Natural killer cell (primary cell): ENCODE results near the gene ZDHHC3. TPM values are rescaled to one million over a fixed set of nuclear protein-coding genes. Genes with fewer than 3 reads are reported as not detected.

Experiments
- ATAC-seq, 3 donors: fragments of 150-1000 bp in 2 of 3; fragments of 200-7000 bp in 1 of 3; cut with Tn5 transposase; 1 replicate in 1 of 3; 2 replicates in 2 of 3; pipeline ENCODE4 v1.10.0; 2021; ENCODE audit warnings: mild to moderate bottlenecking in 2 of 3, moderate library complexity in 2 of 3
- DNase-seq, 2 donors: peaks; one replicate each; pipeline versions ENCODE4 v3.0.0 to v3.0.0-alpha.2; 2013 to 2021; ENCODE audit warnings: mixed read lengths in 1 of 2
- H3K27ac ChIP-seq: one replicate; pipeline ENCODE4 v1.5.1; 2013; ENCODE audit warnings: mild to moderate bottlenecking, low read length
- H3K27me3 ChIP-seq: one replicate; pipeline ENCODE4 v1.6.1; 2013; ENCODE audit warnings: low read length; ENCODE audit not compliant: control insufficient read depth, insufficient read depth
- H3K36me3 ChIP-seq: one replicate; pipeline ENCODE4 v1.6.1; 2013; ENCODE audit warnings: low read length; ENCODE audit not compliant: control insufficient read depth, insufficient read depth
- H3K4me1 ChIP-seq: one replicate; pipeline ENCODE4 v1.6.1; 2013; ENCODE audit warnings: low read length; ENCODE audit not compliant: control insufficient read depth, insufficient read depth
- H3K4me3 ChIP-seq: one replicate; pipeline ENCODE4 v1.5.1; 2013; ENCODE audit warnings: low read length
- H3K9me3 ChIP-seq: one replicate; pipeline ENCODE4 v1.6.1; 2013; ENCODE audit warnings: low read length; ENCODE audit not compliant: control insufficient read depth, insufficient read depth
- H3K27ac Mint-ChIP-seq, 2 donors: one replicate each; pipeline ENCODE4 v1.8.0; 2022; ENCODE audit warnings: mild to moderate bottlenecking in 2 of 2, mixed read lengths in 2 of 2, moderate library complexity in 1 of 2
- H3K27me3 Mint-ChIP-seq, 2 donors: one replicate each; pipeline ENCODE4 v1.8.0; 2022; ENCODE audit warnings: low read depth in 2 of 2, mixed read lengths in 2 of 2
- H3K36me3 Mint-ChIP-seq: one replicate; pipeline ENCODE4 v1.8.0; 2022; ENCODE audit warnings: mixed read lengths
- H3K4me1 Mint-ChIP-seq, 2 donors: one replicate each; pipeline ENCODE4 v1.8.0; 2022; ENCODE audit warnings: mixed read lengths in 2 of 2
- H3K4me3 Mint-ChIP-seq: one replicate; pipeline ENCODE4 v1.8.0; 2022; ENCODE audit warnings: mild to moderate bottlenecking, moderate library complexity, mixed read lengths
- H3K9me3 Mint-ChIP-seq, 2 donors: one replicate each; pipeline ENCODE4 v1.8.0; 2022; ENCODE audit warnings: mixed read lengths in 2 of 2
- WGBS: methylation state at CpG from one replicate; pipeline ENCODE4 v1.1.7; 2013; ENCODE audit warnings: missing lambda C conversion rate; ENCODE audit not compliant: insufficient coverage; 5-methylcytosine and 5-hydroxymethylcytosine counted together
- intact Hi-C: fragments of 100-400 bp; cut with micrococcal nuclease; formaldehyde crosslinking; loops from one replicate; pipeline ENCODE4 v1.14.2; 2022
- total RNA-seq, 4 donors: library from RNA; stranded (reverse); fragments of 120-200 nt in 1 of 4; gene quantifications; one replicate each; pipeline versions ENCODE4 v1.2.3 to v1.2.4, GENCODE V29; 2013 to 2022
- TF ChIP-seq, protein P1 (sequence below): fragments of 200-600 bp; IDR thresholded peaks from one replicate; pipeline ENCODE4 v1.8.0; 2022; ENCODE audit warnings: antibody characterized with exemption

The ZDHHC3 gene
- total RNA-seq, 3 donors from 2014 or later (not counting 1 experiment from before 2014, with no cell fraction given), result 62.3 to 100.0 (median 78.6) TPM

- 76% methylated on average over 7 of the region's 7 CpGs for WGBS
- Mint-ChIP-seq H3K27me3 (peaks cover 12 to 16% of the 10 kb centered on the region in 2 donors), H3K4me3 (no peak overlapping the region), H3K36me3 (no peaks in the 10 kb centered on the region), H3K4me1 (no peaks in the 10 kb centered on the region), H3K9me3 (no peaks in the 10 kb centered on the region), H3K27ac (no peak overlapping the region)
- Histone ChIP-seq H3K4me3 (no peak overlapping the region), H3K27me3 (peaks cover 4% of the 10 kb centered on the region), H3K27ac (no peak overlapping the region), H3K36me3 (no peaks in the 10 kb centered on the region), H3K9me3 (no peaks in the 10 kb centered on the region), H3K4me1 (no peaks in the 10 kb centered on the region)
- intact Hi-C loops, result no loop called here
- ATAC-seq, result no peak
- no peak for DNase-seq
- TF ChIP-seq, protein P1, sequence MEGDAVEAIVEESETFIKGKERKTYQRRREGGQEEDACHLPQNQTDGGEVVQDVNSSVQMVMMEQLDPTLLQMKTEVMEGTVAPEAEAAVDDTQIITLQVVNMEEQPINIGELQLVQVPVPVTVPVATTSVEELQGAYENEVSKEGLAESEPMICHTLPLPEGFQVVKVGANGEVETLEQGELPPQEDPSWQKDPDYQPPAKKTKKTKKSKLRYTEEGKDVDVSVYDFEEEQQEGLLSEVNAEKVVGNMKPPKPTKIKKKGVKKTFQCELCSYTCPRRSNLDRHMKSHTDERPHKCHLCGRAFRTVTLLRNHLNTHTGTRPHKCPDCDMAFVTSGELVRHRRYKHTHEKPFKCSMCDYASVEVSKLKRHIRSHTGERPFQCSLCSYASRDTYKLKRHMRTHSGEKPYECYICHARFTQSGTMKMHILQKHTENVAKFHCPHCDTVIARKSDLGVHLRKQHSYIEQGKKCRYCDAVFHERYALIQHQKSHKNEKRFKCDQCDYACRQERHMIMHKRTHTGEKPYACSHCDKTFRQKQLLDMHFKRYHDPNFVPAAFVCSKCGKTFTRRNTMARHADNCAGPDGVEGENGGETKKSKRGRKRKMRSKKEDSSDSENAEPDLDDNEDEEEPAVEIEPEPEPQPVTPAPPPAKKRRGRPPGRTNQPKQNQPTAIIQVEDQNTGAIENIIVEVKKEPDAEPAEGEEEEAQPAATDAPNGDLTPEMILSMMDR, result no peak
These were observed 88.9 kb downstream of the ZDHHC3 start for GRCh38 chr3:44887101-44887500.

DNA sequence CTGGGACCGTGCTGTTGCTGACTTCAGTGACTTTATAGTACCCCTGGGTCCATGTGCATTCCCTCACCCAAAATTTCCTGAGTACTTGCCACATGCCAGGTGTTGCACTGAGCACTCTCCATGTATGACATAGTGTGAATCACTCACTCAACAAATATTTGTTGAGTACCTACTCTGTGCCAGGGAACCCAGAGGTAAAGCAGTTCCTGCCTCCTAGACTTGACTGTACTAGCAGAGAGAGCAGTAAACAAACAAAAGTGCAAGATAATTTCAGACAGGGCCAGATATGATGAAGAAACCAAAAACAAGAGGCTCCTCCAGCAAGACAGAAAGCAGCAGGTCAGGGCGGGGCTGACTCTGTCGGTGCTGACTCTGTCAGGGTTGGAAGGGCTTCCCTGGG is 89.4 kb downstream of the ZDHHC3 start:
- TF ChIP-seq, protein P1, result no peak
- 75% methylated on average over 3 of the region's 3 CpGs for WGBS
- peaks cover 12 to 16% of the 10 kb centered on the region in 2 donors for H3K27me3 Mint-ChIP-seq

GRCh38 chr3:44885618-44886017 is 90.4 kb downstream of the ZDHHC3 start:
- TF ChIP-seq, protein P1, result no peak
- no peak overlapping the region for H3K4me3 ChIP-seq
- Mint-ChIP-seq H3K27me3 (peaks cover 12 to 16% of the 10 kb centered on the region in 2 donors), H3K4me3 (no peak overlapping the region), H3K9me3 (no peaks in the 10 kb centered on the region), H3K27ac (no peak overlapping the region), H3K36me3 (no peaks in the 10 kb centered on the region), H3K4me1 (no peaks in the 10 kb centered on the region)
- intact Hi-C loops, result no loop called here
- DNase-seq (no peak), ATAC-seq (no peak)
- no peak overlapping the region for H3K27ac ChIP-seq
- WGBS, result 79% methylated on average over 4 of the region's 4 CpGs
- peaks cover 4% of the 10 kb centered on the region for H3K27me3 ChIP-seq
- H3K9me3 ChIP-seq, result no peaks in the 10 kb centered on the region
- no peaks in the 10 kb centered on the region for H3K4me1 ChIP-seq
- H3K36me3 ChIP-seq, result no peaks in the 10 kb centered on the region

More for the DNA sequence above, 89.4 kb downstream of the ZDHHC3 start:
- no peak overlapping the region for H3K27ac Mint-ChIP-seq
- DNase-seq (no peak), ATAC-seq (no peak)
- no peaks in the 10 kb centered on the region for H3K9me3 ChIP-seq
- H3K4me1 ChIP-seq, result no peaks in the 10 kb centered on the region
- peaks cover 4% of the 10 kb centered on the region for H3K27me3 ChIP-seq
- no peaks in the 10 kb centered on the region for H3K36me3 ChIP-seq
- H3K4me3 ChIP-seq, result no peak overlapping the region
- intact Hi-C loops, result no loop called here
- no peak overlapping the region for H3K27ac ChIP-seq
- H3K36me3 Mint-ChIP-seq, result no peaks in the 10 kb centered on the region
- H3K9me3 Mint-ChIP-seq, result no peaks in the 10 kb centered on the region
- no peak overlapping the region for H3K4me3 Mint-ChIP-seq
- no peaks in the 10 kb centered on the region for H3K4me1 Mint-ChIP-seq

GRCh38 chr3:44883999-44884431 is 92.0 kb downstream of the ZDHHC3 start:
- Mint-ChIP-seq H3K27me3 (peaks cover 12 to 16% of the 10 kb centered on the region in 2 donors), H3K4me1 (no peaks in the 10 kb centered on the region), H3K4me3 (no peak overlapping the region), H3K9me3 (no peaks in the 10 kb centered on the region), H3K27ac (no peak overlapping the region), H3K36me3 (no peaks in the 10 kb centered on the region)
- no peak for ATAC-seq
- no peaks in the 10 kb centered on the region for H3K4me1 ChIP-seq
- no peak for DNase-seq
- H3K36me3 ChIP-seq, result no peaks in the 10 kb centered on the region
- H3K27me3 ChIP-seq, result peaks cover 4% of the 10 kb centered on the region
- H3K4me3 ChIP-seq, result no peak overlapping the region
- 86% methylated on average over 4 of the region's 4 CpGs for WGBS
- no peaks in the 10 kb centered on the region for H3K9me3 ChIP-seq
- TF ChIP-seq, protein P1, result no peak
- intact Hi-C loops, result no loop called here
- H3K27ac ChIP-seq, result no peak overlapping the region
